Adrenal gland (tissue), 12 donors: ENCODE data around the gene MTUS2. TPM values are rescaled to one million over a fixed set of nuclear protein-coding genes. Genes with fewer than 3 reads are reported as not detected.

ENCODE experiments used
- DNase-seq, 7 donors: peaks; one replicate each; pipeline ENCODE4 v3.0.0-alpha.2; 2019 to 2020
- H3K27ac ChIP-seq, 5 donors: fragments of 200-600 bp; sonication (generic) in 4 of 5; 1 replicate in 3 of 5; 2 replicates in 2 of 5; pipeline versions ENCODE4 v1.5.1 to v1.8.0; 2016 to 2020; ENCODE audit warnings: mild to moderate bottlenecking in 1 of 5
- H3K27me3 ChIP-seq: fragments of 200-600 bp; 2 replicates; pipeline ENCODE4 v1.8.0; 2021
- H3K36me3 ChIP-seq, 2 donors: fragments of 200-600 bp; replicated peaks in 1 of 2; 1 replicate in 1 of 2; 2 replicates in 1 of 2; pipeline versions ENCODE4 v1.5.1 to v1.8.0; 2018 to 2022
- H3K4me1 ChIP-seq, 2 donors: fragments of 200-600 bp; replicated peaks in 1 of 2; 1 replicate in 1 of 2; 2 replicates in 1 of 2; pipeline versions ENCODE4 v1.5.1 to v1.8.0; 2018 to 2021
- H3K4me3 ChIP-seq, 4 donors: fragments of 200-600 bp; sonication (generic) in 3 of 4; one replicate each; pipeline ENCODE4 v1.5.1; 2016 to 2018
- H3K9me3 ChIP-seq, 3 donors: fragments of 200-600 bp; sonication (generic) in 1 of 3; replicated peaks in 1 of 3; 1 replicate in 2 of 3; 2 replicates in 1 of 3; pipeline versions ENCODE4 v1.5.1 to v1.8.0; 2016 to 2021
- CTCF ChIP-seq, 6 experiments: fragments of 450-650 bp in 4 of 6; fragments of 200-600 bp in 2 of 6; sonication (generic) in 1 of 6; IDR thresholded peaks; 1 replicate in 5 of 6; 2 replicates in 1 of 6; pipeline versions ENCODE4 v1.5.1 to v1.8.0; 2016 to 2021; ENCODE audit warnings: antibody characterized with exemption in 6 of 6, mild to moderate bottlenecking in 2 of 6, moderate library complexity in 1 of 6
- POLR2A ChIP-seq, 2 donors: fragments of 450-650 bp; IDR thresholded peaks; one replicate each; pipeline ENCODE4 v1.6.1; 2017; ENCODE audit warnings: antibody characterized with exemption in 2 of 2, mild to moderate bottlenecking in 2 of 2, moderate library complexity in 1 of 2
- WGBS, 4 donors: extraction: QIAGEN DNeasy Blood & Tissue Kit in 2 of 4; methylation state at CpG; one replicate each; pipeline versions ENCODE4 v1.1.5 to v1.1.7; 2013 to 2017; 5-methylcytosine and 5-hydroxymethylcytosine counted together
- intact Hi-C, 2 donors: fragments of 100-400 bp; cut with DNase I; formaldehyde crosslinking; loops; one replicate each; pipeline versions ENCODE4 v1.14.1 to v1.15.0; 2022 to 2023
- polyA plus RNA-seq, 3 donors: library from polyadenylated mRNA; stranded (reverse); fragments of 200-250 nt in 2 of 3; fragments of 350-450 nt in 1 of 3; fragmentation: Illumina TruSeq in 1 of 3; extraction: RNeasy Lipid Tissue Mini Kit (QIAGEN cat#74804) in 1 of 3; gene quantifications; one replicate each; pipeline ENCODE4 v1.2.3, GENCODE V29; 2013 to 2014
- total RNA-seq, 9 donors: library from RNA; depleted of rRNA in 4 of 9; stranded (reverse); fragments of >200 nt in 4 of 9; fragments of 120-200 nt in 1 of 9; fragmentation: NEBNext Ultra II Directional in 1 of 9; extraction: Animal tissue kit (Norgen Biotek cat#: 25700) in 1 of 9; gene quantifications; one replicate each; pipeline versions ENCODE4 v1.1.0 to v1.2.4, GENCODE V29; 2013 to 2023
- donor health status: healthy with polysubstance abuse.
- donor health status: Bipolar disorder and iron deficiency.
- donor health status: DM: yes; HTN: yes; CAD: no.
- donor health status: DM: no; HTN: no; CAD: no.
- donor health status: DM: no; HTN: no; CAD: no.
- donor health status: DM: yes; HTN: yes; CAD: no.

The MTUS2 gene
- total and polyA plus RNA-seq, 12 donors: 0.07 to 0.24 (median 0.14) TPM; not detected in 5

GRCh38 chr13:29382021-29382420 is 561.9 kb downstream of the MTUS2 start:
- TF ChIP-seq POLR2A (IDR thresholded peaks at IDR 0.05) (no peak), CTCF (IDR thresholded peaks at IDR 0.05) (no peak)
- Histone ChIP-seq H3K9me3 (no peaks in the 10 kb centered on the region), H3K4me1 (no peaks in the 10 kb centered on the region), H3K27ac (no peak overlapping the region), H3K36me3 (no peaks in the 10 kb centered on the region), H3K4me3 (no peak overlapping the region), H3K27me3 (no peaks in the 10 kb centered on the region)
- intact Hi-C loops: no loop called here
- 91 to 94% (median 94%) methylated on average over 6 of the region's 6 CpGs for WGBS, 4 donors
- no peak for DNase-seq

GRCh38 chr13:29383476-29383875 is 563.3 kb downstream of the MTUS2 start:
- TF ChIP-seq POLR2A (IDR thresholded peaks at IDR 0.05): no peak
- TF ChIP-seq CTCF (IDR thresholded peaks at IDR 0.05): no peak
- no peak for DNase-seq
- H3K27ac ChIP-seq: no peak overlapping the region

GRCh38 chr13:29384466-29384865 is 564.3 kb downstream of the MTUS2 start:
- no peak for TF ChIP-seq CTCF (IDR thresholded peaks at IDR 0.05)
- TF ChIP-seq POLR2A (IDR thresholded peaks at IDR 0.05): no peak
- H3K27ac ChIP-seq: no peak overlapping the region
- DNase-seq: peak in 1 of 7 donors; percentile 74
- intact Hi-C loops: no loop called here
- WGBS, 4 donors: 22 to 60% (median 37%) methylated on average over 3 of the region's 3 CpGs
- H3K9me3 ChIP-seq: no peaks in the 10 kb centered on the region
- no peaks in the 10 kb centered on the region for H3K4me1 ChIP-seq
- no peaks in the 10 kb centered on the region for H3K27me3 ChIP-seq
- H3K36me3 ChIP-seq: no peaks in the 10 kb centered on the region
- H3K4me3 ChIP-seq: no peak overlapping the region

More at GRCh38 chr13:29383476-29383875, 563.3 kb downstream of the MTUS2 start:
- intact Hi-C loops: no loop called here
- H3K4me3 ChIP-seq: no peak overlapping the region
- no peaks in the 10 kb centered on the region for H3K9me3 ChIP-seq
- no peaks in the 10 kb centered on the region for H3K4me1 ChIP-seq
- no peaks in the 10 kb centered on the region for H3K27me3 ChIP-seq
- H3K36me3 ChIP-seq: no peaks in the 10 kb centered on the region
- WGBS, 4 donors: 70 to 87% (median 78%) methylated on average over 5 of the region's 5 CpGs

GRCh38 chr13:29384871-29385270 is 564.7 kb downstream of the MTUS2 start:
- H3K4me1 ChIP-seq: no peaks in the 10 kb centered on the region
- no peak overlapping the region for H3K27ac ChIP-seq
- H3K4me3 ChIP-seq: no peak overlapping the region
- H3K27me3 ChIP-seq: no peaks in the 10 kb centered on the region
- no peak for DNase-seq
- H3K9me3 ChIP-seq: no peaks in the 10 kb centered on the region
- no peak for TF ChIP-seq CTCF (IDR thresholded peaks at IDR 0.05)
- no peak for TF ChIP-seq POLR2A (IDR thresholded peaks at IDR 0.05)
- 68 to 96% (median 84%) methylated on average over 4 of the region's 4 CpGs for WGBS, 4 donors
- no peaks in the 10 kb centered on the region for H3K36me3 ChIP-seq
- intact Hi-C loops: no loop called here
